Smooth muscle cell (in vitro differentiated cells): ENCODE measurements around the gene IGSF3. TPM values are rescaled to one million over a fixed set of nuclear protein-coding genes. Genes with fewer than 3 reads are reported as not detected.
A peak's percentile ranks its signal among the peaks of the same experiment; 100 is the strongest.
"Not testable (repeated sequence)": the region's sequence is repeated elsewhere in the genome, so short reads cannot be mapped to it uniquely, and the experiment has no call there.

Experiments used
- DNase-seq: peaks from one replicate; lab custom pipeline; 2025; ENCODE audit not compliant: unreplicated experiment; lab: John Stamatoyannopoulos, UW
- H2AFZ ChIP-seq: fragments of 200-600 bp; sonication (generic); 2 replicates; pipeline ENCODE4 v1.6.0; 2016; ENCODE audit warnings: antibody characterized with exemption, low read depth, mild to moderate bottlenecking
- H3F3A ChIP-seq: fragments of 200-600 bp; sonication (generic); 2 replicates; pipeline ENCODE4 v1.6.0; 2017; ENCODE audit warnings: antibody characterized with exemption, low read depth
- H3K27ac ChIP-seq: fragments of 200-600 bp; sonication (generic); 2 replicates; pipeline ENCODE4 v1.5.1; 2016; ENCODE audit warnings: low read depth, mild to moderate bottlenecking
- H3K27me3 ChIP-seq: fragments of 200-600 bp; sonication (generic); 2 replicates; pipeline ENCODE4 v1.6.1; 2016; ENCODE audit warnings: low read depth, mild to moderate bottlenecking
- H3K36me3 ChIP-seq: fragments of 200-600 bp; sonication (generic); 2 replicates; pipeline ENCODE4 v1.5.1; 2016; ENCODE audit warnings: low read depth
- H3K4me1 ChIP-seq: fragments of 200-600 bp; sonication (generic); 2 replicates; pipeline ENCODE4 v1.5.1; 2016; ENCODE audit warnings: low read depth
- H3K4me2 ChIP-seq: fragments of 200-600 bp; sonication (generic); 2 replicates; pipeline ENCODE4 v1.6.0; 2016; ENCODE audit warnings: mild to moderate bottlenecking
- H3K4me3 ChIP-seq: fragments of 200-600 bp; sonication (generic); 2 replicates; pipeline ENCODE4 v1.5.1; 2016; ENCODE audit warnings: mild to moderate bottlenecking
- H3K79me2 ChIP-seq: fragments of 200-600 bp; sonication (generic); 2 replicates; pipeline ENCODE4 v1.6.0; 2016; ENCODE audit warnings: low read depth, mild to moderate bottlenecking
- H3K9ac ChIP-seq: fragments of 200-600 bp; sonication (generic); 2 replicates; pipeline ENCODE4 v1.6.0; 2016; ENCODE audit warnings: low read depth
- H3K9me3 ChIP-seq: fragments of 200-600 bp; sonication (generic); replicated peaks from 2 replicates; pipeline ENCODE4 v1.5.1; 2016; ENCODE audit warnings: low read depth
- H4K20me1 ChIP-seq: fragments of 200-600 bp; sonication (generic); 2 replicates; pipeline ENCODE4 v1.6.0; 2016; ENCODE audit warnings: low read depth
- CTCF ChIP-seq: fragments of 200-600 bp; sonication (generic); IDR thresholded peaks from 2 replicates; pipeline ENCODE4 v1.5.1; 2017; ENCODE audit warnings: borderline replicate concordance, mild to moderate bottlenecking, antibody characterized with exemption; ENCODE audit not compliant: insufficient read depth, poor library complexity, severe bottlenecking
- whole genome bisulfite sequencing: methylation state at CpG from one replicate; pipeline ENCODE4 v1.1.7; 2016; ENCODE audit warnings: low lambda C conversion rate; 5-methylcytosine and 5-hydroxymethylcytosine counted together
- polyA plus RNA-seq: library from polyadenylated mRNA; unstranded; fragments of >200 nt; fragmentation: Nextera tagmentation; extraction: Ambion mirVana; gene quantifications from 2 replicates; pipeline ENCODE4 v1.2.1, GENCODE V29; 2016
- total RNA-seq: library from RNA; depleted of rRNA; stranded (reverse); fragments of >200 nt; gene quantifications from 2 replicates; pipeline ENCODE4 v1.2.3, GENCODE V29; 2014

Gene IGSF3
- total and polyA plus RNA-seq, 2 experiments from 2014 or later: 11.9 to 28.4 TPM

- H2AFZ ChIP-seq, H3K36me3 ChIP-seq, H3K79me2 ChIP-seq, H3K4me1 ChIP-seq, H3K27ac ChIP-seq, H3K9me3 ChIP-seq, H3K4me3 ChIP-seq, H4K20me1 ChIP-seq, H3K27me3 ChIP-seq, DNase-seq, H3K9ac ChIP-seq, H3F3A ChIP-seq, H3K4me2 ChIP-seq: not testable (repeated sequence)
- WGBS: 94% methylated on average over 2 of the region's 2 CpGs
These were observed 68.2 kb downstream of the IGSF3 start for GRCh38 chr1:116599369-116599768.

GRCh38 chr1:116598420-116599036 lies 69.0 kb downstream of the IGSF3 start:
- WGBS: 91% methylated on average over 11 of the region's 11 CpGs
- not testable (repeated sequence) for H3K27ac ChIP-seq, H3K9me3 ChIP-seq, H3K27me3 ChIP-seq, H3K4me3 ChIP-seq, H3K4me2 ChIP-seq, H4K20me1 ChIP-seq, H3K79me2 ChIP-seq, H3K36me3 ChIP-seq, H3F3A ChIP-seq, H2AFZ ChIP-seq, H3K9ac ChIP-seq, DNase-seq, H3K4me1 ChIP-seq

- not testable (repeated sequence) for H3K9me3 ChIP-seq, H3K79me2 ChIP-seq, H3K4me3 ChIP-seq, H2AFZ ChIP-seq, H3K36me3 ChIP-seq, H3K27ac ChIP-seq, DNase-seq, H3F3A ChIP-seq, H4K20me1 ChIP-seq, H3K27me3 ChIP-seq, H3K4me1 ChIP-seq, H3K4me2 ChIP-seq, H3K9ac ChIP-seq
- WGBS: 77% methylated on average over 2 of the region's 2 CpGs
These were observed 70.1 kb downstream of the IGSF3 start for GRCh38 chr1:116597388-116597787.

- not testable (repeated sequence) for H3K36me3 ChIP-seq, H3K9me3 ChIP-seq, H3F3A ChIP-seq, H2AFZ ChIP-seq, H3K79me2 ChIP-seq, H3K27ac ChIP-seq, H3K4me3 ChIP-seq, H3K9ac ChIP-seq, H4K20me1 ChIP-seq, H3K4me2 ChIP-seq, H3K27me3 ChIP-seq, H3K4me1 ChIP-seq, DNase-seq
- WGBS: 88% methylated on average over 5 of the region's 5 CpGs
These were observed 70.7 kb downstream of the IGSF3 start for GRCh38 chr1:116596742-116597307.

GRCh38 chr1:116595946-116596741 lies 71.4 kb downstream of the IGSF3 start:
- H3K9me3 ChIP-seq, H3K27ac ChIP-seq, H3K9ac ChIP-seq, H3F3A ChIP-seq, H4K20me1 ChIP-seq, H3K36me3 ChIP-seq, DNase-seq, H3K4me1 ChIP-seq, H3K79me2 ChIP-seq, H3K27me3 ChIP-seq: not testable (repeated sequence)
- TF ChIP-seq CTCF: peak; percentile 52
- Histone ChIP-seq H3K4me3 (peak overlapping the region; percentile 36), H3K4me2 (peak overlapping the region; percentile 85), H2AFZ (peak overlapping the region; percentile 78)
- 20% methylated on average over 8 of the region's 8 CpGs for WGBS
